Trophoblast cell (in vitro differentiated cells and primary cell): ENCODE results near the gene GLIS1.

Source experiments
- DNase-seq, 2 donors: peaks; one replicate each; pipeline ENCODE4 v3.0.0-alpha.2; 2016
- H2AFZ ChIP-seq: 2 replicates; pipeline ENCODE4 v1.6.1; 2013; ENCODE audit warnings: low read length, moderate library complexity, mild to moderate bottlenecking; ENCODE audit not compliant: insufficient read depth, poor library complexity
- H2AK5ac ChIP-seq: 2 replicates; pipeline ENCODE4 v1.6.1; 2013; ENCODE audit warnings: mild to moderate bottlenecking, low read length
- H2BK120ac ChIP-seq: 2 replicates; pipeline ENCODE4 v1.6.1; 2013; ENCODE audit warnings: low read length, mild to moderate bottlenecking, moderate library complexity; ENCODE audit not compliant: insufficient read depth, poor library complexity
- H2BK12ac ChIP-seq: 2 replicates; pipeline ENCODE4 v1.6.1; 2013; ENCODE audit warnings: mild to moderate bottlenecking, low read length, moderate library complexity
- H2BK5ac ChIP-seq: 2 replicates; pipeline ENCODE4 v1.6.1; 2013; ENCODE audit warnings: low read length, low read depth, moderate library complexity, mild to moderate bottlenecking; ENCODE audit not compliant: poor library complexity
- H3K14ac ChIP-seq: 2 replicates; pipeline ENCODE4 v1.6.1; 2013; ENCODE audit warnings: mild to moderate bottlenecking, low read length
- H3K18ac ChIP-seq: 2 replicates; pipeline ENCODE4 v1.6.1; 2013; ENCODE audit warnings: mild to moderate bottlenecking, low read length
- H3K23ac ChIP-seq: 2 replicates; pipeline ENCODE4 v1.6.1; 2013; ENCODE audit warnings: low read length
- H3K27ac ChIP-seq: 2 replicates; pipeline ENCODE4 v1.5.1; 2013; ENCODE audit warnings: low read depth, mild to moderate bottlenecking, inconsistent platforms, low read length, moderate library complexity
- H3K27me3 ChIP-seq: 2 replicates; pipeline ENCODE4 v1.6.1; 2013; ENCODE audit warnings: inconsistent platforms, mild to moderate bottlenecking, low read length, moderate library complexity; ENCODE audit not compliant: insufficient read depth
- H3K36me3 ChIP-seq, 2 experiments: 1 replicate in 1 of 2; 2 replicates in 1 of 2; pipeline ENCODE4 v1.6.1; 2013; ENCODE audit warnings: low read length in 2 of 2, mild to moderate bottlenecking in 2 of 2, moderate library complexity in 1 of 2; ENCODE audit not compliant: insufficient read depth in 2 of 2, control insufficient read depth in 1 of 2
- H3K4ac ChIP-seq: 2 replicates; pipeline ENCODE4 v1.6.1; 2013; ENCODE audit warnings: low read depth, mild to moderate bottlenecking, low read length, moderate library complexity
- H3K4me1 ChIP-seq, 2 experiments: 1 replicate in 1 of 2; 2 replicates in 1 of 2; pipeline ENCODE4 v1.6.1; 2013; ENCODE audit warnings: low read length in 2 of 2, mild to moderate bottlenecking in 2 of 2, moderate library complexity in 1 of 2; ENCODE audit not compliant: insufficient read depth in 2 of 2, control insufficient read depth in 1 of 2
- H3K4me2 ChIP-seq: 2 replicates; pipeline ENCODE4 v1.6.1; 2013; ENCODE audit warnings: inconsistent platforms, mild to moderate bottlenecking, low read length, moderate library complexity
- H3K4me3 ChIP-seq: 2 replicates; pipeline ENCODE4 v1.5.1; 2013; ENCODE audit warnings: mild to moderate bottlenecking, low read depth, low read length, inconsistent platforms
- H3K79me1 ChIP-seq: one replicate; pipeline ENCODE4 v1.6.1; 2013; ENCODE audit warnings: low read length
- H3K79me2 ChIP-seq: 2 replicates; pipeline ENCODE4 v1.6.1; 2013; ENCODE audit warnings: low read length, mild to moderate bottlenecking; ENCODE audit not compliant: control insufficient read depth, insufficient read depth, poor library complexity
- H3K9ac ChIP-seq: 2 replicates; pipeline ENCODE4 v1.6.1; 2013; ENCODE audit warnings: mild to moderate bottlenecking, low read length
- H3K9me3 ChIP-seq: 2 replicates; pipeline ENCODE4 v1.6.1; 2013; ENCODE audit warnings: low read depth, mild to moderate bottlenecking, control low read depth, inconsistent platforms, low read length; ENCODE audit not compliant: insufficient read depth
- H4K12ac ChIP-seq: 2 replicates; pipeline ENCODE4 v1.6.1; 2013; ENCODE audit warnings: low read depth, mild to moderate bottlenecking, low read length, moderate library complexity
- H4K8ac ChIP-seq: 2 replicates; pipeline ENCODE4 v1.6.1; 2013; ENCODE audit warnings: low read depth, mild to moderate bottlenecking, low read length, moderate library complexity
- H4K91ac ChIP-seq: one replicate; pipeline ENCODE4 v1.6.1; 2013; ENCODE audit warnings: low read depth, mild to moderate bottlenecking, low read length, moderate library complexity
- WGBS: extraction: QIAGEN DNeasy Blood & Tissue Kit; methylation state at CpG from one replicate; pipeline ENCODE4 v1.1.7; 2013; ENCODE audit warnings: missing lambda C conversion rate; ENCODE audit not compliant: insufficient read length, insufficient coverage; ENCODE audit errors: extremely low coverage; 5-methylcytosine and 5-hydroxymethylcytosine counted together

GLIS1 gene

DNA sequence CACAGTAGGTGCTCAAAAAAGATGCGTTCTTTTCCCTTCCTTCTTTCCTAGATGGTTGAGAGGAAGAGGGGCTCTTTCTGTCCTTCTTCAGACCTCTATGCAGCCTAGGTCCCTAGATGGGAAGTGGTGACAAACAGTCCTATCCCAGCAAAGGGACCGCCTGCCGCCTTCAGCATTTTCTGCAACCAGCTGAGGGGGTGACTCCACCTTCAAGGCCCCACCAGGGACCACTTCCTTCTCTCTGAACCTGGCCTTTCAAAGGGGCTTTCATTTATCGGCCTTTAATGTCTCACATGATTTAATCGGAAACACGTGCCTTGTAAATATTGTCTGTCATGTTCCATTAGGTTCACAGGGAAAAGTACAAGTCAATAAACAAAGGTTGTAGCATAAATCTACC, 32.6 kb downstream of the GLIS1 start:
- Histone ChIP-seq H3K4me1 (no peaks in the 10 kb centered on the region), H4K8ac (no peak overlapping the region)

DNA sequence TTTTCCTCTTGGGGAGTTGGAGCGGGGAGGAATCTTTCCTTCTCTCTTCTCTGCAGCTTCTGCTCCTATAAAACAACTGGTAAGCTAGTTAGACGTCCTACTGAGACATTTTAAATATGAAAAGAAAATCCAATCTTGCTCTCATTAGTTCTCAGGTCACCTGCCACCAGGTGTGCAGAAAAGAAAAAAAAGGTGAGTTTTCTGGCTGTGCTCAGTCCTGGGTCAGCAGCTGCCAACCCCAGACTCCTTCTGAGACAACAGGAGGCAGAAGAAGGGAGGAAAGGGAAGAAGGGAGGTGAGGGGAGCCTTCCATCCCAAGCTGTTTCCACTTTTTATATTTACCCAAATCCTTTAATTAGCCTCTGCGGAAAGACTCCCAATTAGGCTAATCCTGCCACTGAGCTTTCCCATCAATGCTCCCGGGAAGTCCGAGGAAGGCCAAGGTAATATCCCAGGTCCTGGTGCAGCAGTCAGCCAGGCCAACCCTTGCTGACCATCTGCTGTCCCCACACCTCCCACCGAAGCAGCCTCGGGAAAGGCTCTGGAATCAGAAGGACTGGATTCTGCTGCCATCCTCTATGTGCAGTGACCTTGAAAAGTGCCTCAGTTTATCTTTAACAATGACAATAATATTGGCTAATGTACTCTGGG, 33.4 kb downstream of the GLIS1 start:
- WGBS: no CpG with 5 or more reads among the region's 7 CpGs

More for the DNA sequence above, 32.6 kb downstream of the GLIS1 start:
- H2BK5ac ChIP-seq: no peak overlapping the region
- no peaks in the 10 kb centered on the region for H3K79me1 ChIP-seq
- no peak overlapping the region for H2BK12ac ChIP-seq
- no peak overlapping the region for H3K9ac ChIP-seq
- H3K36me3 ChIP-seq: no peaks in the 10 kb centered on the region
- H3K14ac ChIP-seq: no peak overlapping the region
- H4K12ac ChIP-seq: no peak overlapping the region
- H2BK120ac ChIP-seq: no peak overlapping the region
- no peak overlapping the region for H3K18ac ChIP-seq
- H3K27me3 ChIP-seq: no peaks in the 10 kb centered on the region
- H3K79me2 ChIP-seq: no peaks in the 10 kb centered on the region
- H3K4me2 ChIP-seq: no peak overlapping the region
- no peak overlapping the region for H2AK5ac ChIP-seq
- no peak overlapping the region for H3K27ac ChIP-seq
- DNase-seq: no peak
- H3K4me3 ChIP-seq: no peak overlapping the region
- H3K23ac ChIP-seq: no peak overlapping the region
- no peaks in the 10 kb centered on the region for H3K9me3 ChIP-seq
- H2AFZ ChIP-seq: no peak overlapping the region
- WGBS: no CpG with 5 or more reads among the region's 6 CpGs
- H4K91ac ChIP-seq: no peak overlapping the region
- H3K4ac ChIP-seq: no peak overlapping the region

DNA sequence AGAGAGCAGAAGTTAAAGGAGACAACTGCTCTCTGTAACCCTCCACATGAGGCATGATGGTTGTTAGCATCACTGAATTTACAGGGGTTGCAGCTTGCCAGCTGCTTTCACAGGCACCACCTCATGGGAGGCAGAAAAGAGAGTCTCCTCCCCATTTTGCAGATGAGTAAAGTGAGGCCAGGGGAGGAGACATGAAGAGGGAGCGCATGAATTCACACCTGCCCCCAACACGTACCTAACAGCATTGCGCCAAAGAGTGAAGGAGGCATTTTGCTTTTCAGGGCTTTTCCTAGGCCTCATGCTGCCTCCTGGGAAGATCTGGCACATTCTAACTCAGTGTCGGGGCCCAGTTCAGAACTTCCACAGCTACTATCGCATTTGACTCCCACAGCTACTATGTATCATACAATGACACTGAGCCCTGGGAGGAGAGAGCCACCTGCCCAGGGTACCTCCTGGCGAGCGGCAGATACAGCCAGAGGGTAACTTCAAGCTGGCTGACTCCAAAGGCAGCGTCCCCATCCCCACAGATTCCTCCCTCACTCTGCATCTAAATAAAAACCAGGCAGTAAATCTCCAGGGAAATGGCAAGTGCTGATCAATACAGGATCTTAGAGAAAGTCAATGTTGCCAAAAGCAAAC, 34.0 kb downstream of the GLIS1 start:
- Histone ChIP-seq H3K14ac (no peak overlapping the region), H4K12ac (no peak overlapping the region), H2AFZ (no peak overlapping the region), H3K4me1 (no peaks in the 10 kb centered on the region), H2BK12ac (no peak overlapping the region), H4K91ac (no peak overlapping the region), H3K79me2 (no peaks in the 10 kb centered on the region), H3K23ac (no peak overlapping the region), H3K9me3 (peaks cover 2% of the 10 kb centered on the region), H3K79me1 (no peaks in the 10 kb centered on the region), H3K4me3 (no peak overlapping the region), H3K36me3 (no peaks in the 10 kb centered on the region), H4K8ac (no peak overlapping the region), H3K18ac (no peak overlapping the region), H3K9ac (no peak overlapping the region), H3K27me3 (no peaks in the 10 kb centered on the region), H3K27ac (no peak overlapping the region), H3K4me2 (no peak overlapping the region), H2BK120ac (no peak overlapping the region), H3K4ac (no peak overlapping the region), H2AK5ac (no peak overlapping the region), H2BK5ac (no peak overlapping the region)
- no peak for DNase-seq
- no CpG with 5 or more reads among the region's 8 CpGs for WGBS

More for the DNA sequence above, 33.4 kb downstream of the GLIS1 start:
- no peak overlapping the region for H3K9ac ChIP-seq
- H3K36me3 ChIP-seq: no peaks in the 10 kb centered on the region
- H2BK12ac ChIP-seq: no peak overlapping the region
- no peak overlapping the region for H2BK5ac ChIP-seq
- no peak overlapping the region for H4K8ac ChIP-seq
- no peak overlapping the region for H4K91ac ChIP-seq
- H3K27me3 ChIP-seq: no peaks in the 10 kb centered on the region
- no peak overlapping the region for H3K4me3 ChIP-seq
- no peak for DNase-seq
- H3K79me2 ChIP-seq: no peaks in the 10 kb centered on the region
- no peak overlapping the region for H3K14ac ChIP-seq
- H3K23ac ChIP-seq: no peak overlapping the region
- H3K18ac ChIP-seq: no peak overlapping the region
- no peaks in the 10 kb centered on the region for H3K4me1 ChIP-seq
- H3K79me1 ChIP-seq: no peaks in the 10 kb centered on the region
- no peak overlapping the region for H4K12ac ChIP-seq
- no peak overlapping the region for H2AFZ ChIP-seq
- H3K4ac ChIP-seq: no peak overlapping the region
- H3K4me2 ChIP-seq: no peak overlapping the region
- no peak overlapping the region for H3K27ac ChIP-seq
- no peak overlapping the region for H2AK5ac ChIP-seq
- no peaks in the 10 kb centered on the region for H3K9me3 ChIP-seq
- H2BK120ac ChIP-seq: no peak overlapping the region

- Histone ChIP-seq H3K36me3 (no peaks in the 10 kb centered on the region), H3K18ac (no peak overlapping the region), H2AFZ (no peak overlapping the region), H4K12ac (no peak overlapping the region), H3K27me3 (no peaks in the 10 kb centered on the region), H3K9ac (no peak overlapping the region), H3K9me3 (peaks cover 2% of the 10 kb centered on the region), H2BK120ac (no peak overlapping the region), H3K4me2 (no peak overlapping the region), H3K79me2 (no peaks in the 10 kb centered on the region), H2BK5ac (no peak overlapping the region), H3K79me1 (no peaks in the 10 kb centered on the region), H3K23ac (no peak overlapping the region), H2AK5ac (no peak overlapping the region), H3K14ac (no peak overlapping the region), H2BK12ac (no peak overlapping the region), H3K27ac (no peak overlapping the region), H4K8ac (no peak overlapping the region), H4K91ac (no peak overlapping the region), H3K4ac (no peak overlapping the region), H3K4me3 (no peak overlapping the region), H3K4me1 (no peaks in the 10 kb centered on the region)
- no peak for DNase-seq
- WGBS: no CpG with 5 or more reads among the region's 5 CpGs
These were observed 34.7 kb downstream of the GLIS1 start for GRCh38 chr1:53704304-53704703.
